ENCODE data around the gene SLIT3. TPM values are rescaled to one million over a fixed set of nuclear protein-coding genes. Genes with fewer than 3 reads are reported as not detected.

SLIT3 gene
- total and polyA plus RNA-seq, 4 donors, result 4.6 to 48.5 (median 19.8) TPM

DNA sequence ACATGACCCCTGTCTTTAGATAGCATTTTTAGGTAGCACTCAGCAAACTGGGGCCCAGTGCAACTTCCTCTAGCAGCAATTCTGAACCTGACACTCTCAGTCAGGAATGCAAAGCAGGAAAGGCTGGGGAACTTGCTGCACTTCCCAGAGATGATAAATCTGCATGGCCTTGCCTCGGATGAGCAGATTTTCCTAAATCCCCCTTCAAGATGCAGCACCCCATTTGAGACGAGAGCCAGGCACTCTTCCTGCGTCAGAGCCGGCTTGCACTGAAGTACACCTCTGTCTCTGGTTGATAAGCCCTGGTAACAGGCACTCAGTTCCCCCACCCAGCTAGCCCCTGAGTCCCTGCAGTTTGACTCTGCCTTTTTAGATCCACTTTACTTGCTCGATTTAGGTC, 425.1 kb downstream of the SLIT3 start:
- no peak for DNase-seq
- 25 to 29% methylated on average over 5 of the region's 5 CpGs for WGBS, 2 donors
- Histone ChIP-seq H3K4me3 (no peak overlapping the region), H3K27me3 (ENCODE audit: control insufficient read depth in 3 of 3, insufficient read depth in 3 of 3, low read length in 2 of 3) (peaks cover 0 to 22% (median 0%) of the 10 kb centered on the region in 3 donors), H3K36me3 (ENCODE audit: control insufficient read depth in 4 of 4, insufficient read depth in 4 of 4, low read length in 4 of 4) (no peaks in the 10 kb centered on the region), H3K4me1 (ENCODE audit: control insufficient read depth in 5 of 5, insufficient read depth in 5 of 5, low read length in 5 of 5) (peaks cover 0 to 11% (median 0%) of the 10 kb centered on the region in 5 donors), H3K9me3 (ENCODE audit: control insufficient read depth in 4 of 4, insufficient read depth in 3 of 4, low read length in 3 of 4) (peaks cover 0 to 4% (median 0%) of the 10 kb centered on the region in 4 donors), H3K9ac (ENCODE audit: insufficient read depth in 1 of 2, low read length in 2 of 2) (no peak overlapping the region), H3K27ac (ENCODE audit: low read depth in 1 of 2, low read length in 1 of 2) (no peak overlapping the region)
- TF ChIP-seq, protein P1, sequence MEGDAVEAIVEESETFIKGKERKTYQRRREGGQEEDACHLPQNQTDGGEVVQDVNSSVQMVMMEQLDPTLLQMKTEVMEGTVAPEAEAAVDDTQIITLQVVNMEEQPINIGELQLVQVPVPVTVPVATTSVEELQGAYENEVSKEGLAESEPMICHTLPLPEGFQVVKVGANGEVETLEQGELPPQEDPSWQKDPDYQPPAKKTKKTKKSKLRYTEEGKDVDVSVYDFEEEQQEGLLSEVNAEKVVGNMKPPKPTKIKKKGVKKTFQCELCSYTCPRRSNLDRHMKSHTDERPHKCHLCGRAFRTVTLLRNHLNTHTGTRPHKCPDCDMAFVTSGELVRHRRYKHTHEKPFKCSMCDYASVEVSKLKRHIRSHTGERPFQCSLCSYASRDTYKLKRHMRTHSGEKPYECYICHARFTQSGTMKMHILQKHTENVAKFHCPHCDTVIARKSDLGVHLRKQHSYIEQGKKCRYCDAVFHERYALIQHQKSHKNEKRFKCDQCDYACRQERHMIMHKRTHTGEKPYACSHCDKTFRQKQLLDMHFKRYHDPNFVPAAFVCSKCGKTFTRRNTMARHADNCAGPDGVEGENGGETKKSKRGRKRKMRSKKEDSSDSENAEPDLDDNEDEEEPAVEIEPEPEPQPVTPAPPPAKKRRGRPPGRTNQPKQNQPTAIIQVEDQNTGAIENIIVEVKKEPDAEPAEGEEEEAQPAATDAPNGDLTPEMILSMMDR (IDR thresholded peaks at IDR 0.05; ENCODE audit: control extremely low read depth, extremely low read depth), result no peak
- no peak for ATAC-seq (ENCODE audit: insufficient read depth, low FRiP score)

DNA sequence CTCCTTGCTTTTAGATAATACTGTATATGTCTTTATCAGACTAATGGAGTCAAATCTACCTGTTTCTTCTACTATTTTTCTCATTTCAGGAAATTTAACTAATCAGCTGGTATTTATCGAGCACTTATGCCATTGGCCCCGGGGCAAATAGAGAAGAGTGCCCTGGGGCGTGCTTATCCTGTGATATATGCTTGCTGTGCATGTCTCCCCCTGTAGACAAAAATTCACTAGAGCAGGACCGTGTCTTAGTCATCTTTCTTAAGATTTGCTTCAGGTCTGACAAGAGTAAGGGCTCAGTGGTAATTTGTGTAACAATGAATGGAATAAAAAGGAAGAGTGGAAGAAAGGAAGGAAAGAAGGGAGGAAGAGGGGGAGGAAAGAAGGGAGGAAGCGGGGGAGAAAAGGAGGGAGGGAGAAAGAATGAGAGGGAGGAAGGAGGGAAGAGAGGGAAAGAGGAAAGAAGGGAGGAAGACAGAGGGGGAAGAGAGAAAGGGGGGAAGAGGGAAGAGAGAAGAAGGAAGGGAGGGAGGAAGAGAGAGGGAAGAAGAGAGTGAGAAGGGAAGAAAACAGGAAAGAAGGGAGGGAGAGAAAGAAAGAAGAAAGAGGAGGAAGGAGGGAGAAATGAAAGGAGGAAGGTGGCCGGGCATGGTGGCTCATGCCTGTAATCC, 426.1 kb downstream of the SLIT3 start:
- no peak overlapping the region for H3K27ac ChIP-seq (ENCODE audit: low read depth in 1 of 2, low read length in 1 of 2)
- peaks cover 0 to 3% (median 0%) of the 10 kb centered on the region in 5 donors for H3K4me1 ChIP-seq (ENCODE audit: control insufficient read depth in 5 of 5, insufficient read depth in 5 of 5, low read length in 5 of 5)
- no peak for DNase-seq
- H3K36me3 ChIP-seq (ENCODE audit: control insufficient read depth in 4 of 4, insufficient read depth in 4 of 4, low read length in 4 of 4), result no peaks in the 10 kb centered on the region
- 58 to 66% methylated on average over 6 of the region's 6 CpGs for whole genome bisulfite sequencing, 2 donors
- H3K4me3 ChIP-seq, result no peak overlapping the region
- TF ChIP-seq, protein P1 (IDR thresholded peaks at IDR 0.05; ENCODE audit: control extremely low read depth, extremely low read depth), result no peak
- peaks cover 0 to 4% (median 0%) of the 10 kb centered on the region in 4 donors for H3K9me3 ChIP-seq (ENCODE audit: control insufficient read depth in 4 of 4, insufficient read depth in 3 of 4, low read length in 3 of 4)
- no peak for ATAC-seq (ENCODE audit: insufficient read depth, low FRiP score)
- peaks cover 0 to 25% (median 0%) of the 10 kb centered on the region in 3 donors for H3K27me3 ChIP-seq (ENCODE audit: control insufficient read depth in 3 of 3, insufficient read depth in 3 of 3, low read length in 2 of 3)
- no peak overlapping the region for H3K9ac ChIP-seq (ENCODE audit: insufficient read depth in 1 of 2, low read length in 2 of 2)

DNA sequence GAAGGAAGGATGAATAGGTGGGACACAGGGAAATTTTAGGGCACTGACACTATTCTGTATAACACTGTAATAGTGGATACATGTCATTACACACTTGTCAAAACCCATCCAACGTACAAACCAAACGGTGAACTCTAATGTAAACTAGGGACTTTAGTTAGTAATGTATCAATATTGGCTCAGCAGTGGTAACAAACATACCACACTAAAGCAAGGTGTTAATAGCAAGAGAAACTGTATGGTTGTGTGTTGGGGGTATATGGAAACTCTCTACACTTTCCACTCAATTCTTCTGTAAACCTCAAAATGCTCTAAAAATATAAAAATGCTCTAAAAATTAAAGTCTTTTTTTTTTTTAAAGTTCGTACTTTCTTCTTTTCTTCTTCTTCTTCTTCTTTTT, 428.7 kb downstream of the SLIT3 start:
- TF ChIP-seq, protein P1 (IDR thresholded peaks at IDR 0.05; ENCODE audit: control extremely low read depth, extremely low read depth), result no peak
- ATAC-seq (ENCODE audit: insufficient read depth, low FRiP score), result no peak
- no peak for DNase-seq
- peaks cover 0 to 2% (median 0%) of the 10 kb centered on the region in 4 donors for H3K9me3 ChIP-seq (ENCODE audit: control insufficient read depth in 4 of 4, insufficient read depth in 3 of 4, low read length in 3 of 4)
- 53 to 58% methylated on average over 3 of the region's 3 CpGs for WGBS, 2 donors
- no peak overlapping the region for H3K9ac ChIP-seq (ENCODE audit: insufficient read depth in 1 of 2, low read length in 2 of 2)
- no peaks in the 10 kb centered on the region for H3K36me3 ChIP-seq (ENCODE audit: control insufficient read depth in 4 of 4, insufficient read depth in 4 of 4, low read length in 4 of 4)
- no peak overlapping the region for H3K4me3 ChIP-seq
- H3K4me1 ChIP-seq (ENCODE audit: control insufficient read depth in 5 of 5, insufficient read depth in 5 of 5, low read length in 5 of 5), result no peaks in the 10 kb centered on the region
- no peak overlapping the region for H3K27ac ChIP-seq (ENCODE audit: low read depth in 1 of 2, low read length in 1 of 2)
- peaks cover 0 to 29% (median 0%) of the 10 kb centered on the region in 3 donors for H3K27me3 ChIP-seq (ENCODE audit: control insufficient read depth in 3 of 3, insufficient read depth in 3 of 3, low read length in 2 of 3)
